Stimulated activated CD4-positive, alpha-beta T cell treated with anti-CD3 and anti-CD28 coated beads, Interleukin-12 subunit alpha, Interleukin-12 subunit beta, amount 100 ng/mL, for 48 hours (primary cell): ENCODE measurements around the gene PRPSAP1.

Experiments
- DNase-seq, 3 donors: peaks; one replicate each; pipeline ENCODE4 v3.0.0-alpha.2; 2020; ENCODE audit warnings: low read depth in 2 of 3, low spot score in 1 of 3

PRPSAP1 gene

GRCh38 chr17:76353599-76354316 is at the start of gene PRPSAP1:
Gene PRPSAP1 (minus strand): TSS chr17:76353916. CDS start chr17:76353703, 213 bp downstream.
- peak; percentile 60 to 76 (median 70) for DNase-seq

- DNase-seq: no peak
Observed at GRCh38 chr17:76402711-76403110, 49.0 kb upstream of the PRPSAP1 start.

GRCh38 chr17:76399175-76400172 is 45.8 kb upstream of the PRPSAP1 start:
- no peak for DNase-seq

- no peak for DNase-seq
Observed at GRCh38 chr17:76398523-76399174, 44.9 kb upstream of the PRPSAP1 start.

- DNase-seq: peak; percentile 68 to 89 (median 81)
Observed at GRCh38 chr17:76397687-76398522, 44.2 kb upstream of the PRPSAP1 start.

GRCh38 chr17:76397184-76397583 is 43.5 kb upstream of the PRPSAP1 start:
- DNase-seq: no peak

GRCh38 chr17:76395980-76396379 is 42.3 kb upstream of the PRPSAP1 start:
- no peak for DNase-seq

- no peak for DNase-seq
Observed at GRCh38 chr17:76394166-76394565, 40.5 kb upstream of the PRPSAP1 start.

GRCh38 chr17:76391200-76391715 is 37.5 kb upstream of the PRPSAP1 start:
- DNase-seq: no peak

- no peak for DNase-seq
Observed at GRCh38 chr17:76390003-76390421, 36.3 kb upstream of the PRPSAP1 start.

GRCh38 chr17:76388966-76389888 is 35.5 kb upstream of the PRPSAP1 start:
- DNase-seq: no peak

- DNase-seq: no peak
Observed at GRCh38 chr17:76386966-76387765, 33.5 kb upstream of the PRPSAP1 start.

GRCh38 chr17:76385892-76386786 is 32.4 kb upstream of the PRPSAP1 start:
- DNase-seq: peak; percentile 73 to 91 (median 81)

GRCh38 chr17:76384987-76385891 is 31.5 kb upstream of the PRPSAP1 start:
- DNase-seq: peak in 1 of 3 donors; percentile 15

GRCh38 chr17:76384222-76384986 is 30.7 kb upstream of the PRPSAP1 start, which contains the start of gene SPHK1:
Gene SPHK1 (plus strand): TSS chr17:76384609. CDS start chr17:76385645, 1,036 bp downstream.
- peak in 2 of 3 donors; percentile 47 to 79 for DNase-seq
